ELR (cell line): ENCODE data around the gene COBL.

ENCODE experiments used
- DNase-seq: peaks from one replicate; pipeline ENCODE4 v3.0.0-alpha.2; 2015; ENCODE audit warnings: low read depth

Gene COBL

DNA sequence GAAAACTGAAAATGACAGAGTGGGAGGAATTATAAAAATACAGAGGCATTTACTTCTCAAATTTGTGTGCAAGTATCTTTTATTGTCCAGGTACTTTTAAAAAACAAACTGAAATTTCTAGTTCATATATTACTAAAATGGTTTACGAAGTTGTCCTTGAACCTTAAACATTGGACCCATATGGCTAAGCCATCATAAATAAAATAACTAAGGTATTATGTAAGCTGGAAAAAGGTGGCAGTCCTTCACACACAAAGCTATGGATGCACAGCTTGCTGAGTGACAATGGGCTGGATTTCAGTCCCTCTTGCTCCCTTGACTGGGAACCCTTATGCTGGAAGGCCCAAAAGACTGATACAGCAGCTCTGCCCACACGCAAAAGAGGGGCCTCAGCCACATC lies 66.1 kb downstream of the COBL start:
- no peak for DNase-seq

DNA sequence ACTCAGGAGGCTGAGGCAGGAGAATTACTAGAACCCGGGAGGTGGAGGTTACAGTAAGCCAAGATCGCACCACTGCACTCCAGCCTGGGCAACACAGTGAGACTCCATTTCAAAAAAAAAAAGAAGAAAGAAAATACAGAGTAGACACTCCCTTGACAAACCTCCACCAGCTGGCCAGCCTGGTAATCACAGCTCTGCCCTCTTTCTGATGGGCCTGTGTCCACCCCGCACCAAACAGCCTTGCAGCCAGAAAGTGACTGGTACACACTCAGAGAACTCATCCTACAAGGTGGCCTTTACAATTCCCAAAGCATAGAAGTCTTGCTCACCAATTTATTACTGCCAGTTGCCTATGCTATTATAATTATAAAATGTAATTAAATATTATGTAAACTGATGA lies 66.6 kb downstream of the COBL start:
- DNase-seq = no peak

DNA sequence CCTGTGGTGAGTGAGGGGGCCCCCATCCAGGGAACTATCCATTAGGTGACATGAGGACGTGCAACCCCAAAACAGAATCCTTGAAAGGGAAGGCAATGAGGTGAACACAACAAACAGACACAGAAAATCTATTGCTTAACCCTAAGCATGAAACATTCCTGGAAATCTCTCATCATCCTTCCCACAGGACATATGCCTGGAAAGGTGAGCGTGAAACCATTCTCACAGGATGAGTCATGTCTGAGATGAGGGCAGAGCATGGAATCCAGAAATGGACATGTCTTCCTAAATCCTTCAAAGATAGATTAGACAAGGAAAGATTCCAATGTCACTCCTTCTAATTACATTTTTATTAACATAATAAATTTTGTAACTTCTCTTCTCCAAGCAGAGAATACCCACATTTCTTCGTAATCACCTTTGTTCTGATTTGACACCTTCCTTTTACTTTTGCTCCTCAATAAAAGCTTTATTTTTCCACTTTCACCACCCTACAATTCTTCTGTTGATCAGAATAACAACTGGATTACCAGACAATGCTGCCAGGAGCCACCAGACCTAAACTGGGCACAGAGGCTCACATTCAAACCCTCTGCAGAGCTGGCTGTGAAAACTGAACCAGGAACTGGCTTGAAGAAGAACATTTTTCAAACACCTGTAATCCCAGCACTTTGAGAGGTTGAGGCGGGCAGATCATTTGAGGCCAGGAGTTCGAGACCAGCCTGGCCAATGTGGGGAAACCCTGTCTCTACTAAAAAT lies 67.2 kb downstream of the COBL start:
- DNase-seq = no peak

DNA sequence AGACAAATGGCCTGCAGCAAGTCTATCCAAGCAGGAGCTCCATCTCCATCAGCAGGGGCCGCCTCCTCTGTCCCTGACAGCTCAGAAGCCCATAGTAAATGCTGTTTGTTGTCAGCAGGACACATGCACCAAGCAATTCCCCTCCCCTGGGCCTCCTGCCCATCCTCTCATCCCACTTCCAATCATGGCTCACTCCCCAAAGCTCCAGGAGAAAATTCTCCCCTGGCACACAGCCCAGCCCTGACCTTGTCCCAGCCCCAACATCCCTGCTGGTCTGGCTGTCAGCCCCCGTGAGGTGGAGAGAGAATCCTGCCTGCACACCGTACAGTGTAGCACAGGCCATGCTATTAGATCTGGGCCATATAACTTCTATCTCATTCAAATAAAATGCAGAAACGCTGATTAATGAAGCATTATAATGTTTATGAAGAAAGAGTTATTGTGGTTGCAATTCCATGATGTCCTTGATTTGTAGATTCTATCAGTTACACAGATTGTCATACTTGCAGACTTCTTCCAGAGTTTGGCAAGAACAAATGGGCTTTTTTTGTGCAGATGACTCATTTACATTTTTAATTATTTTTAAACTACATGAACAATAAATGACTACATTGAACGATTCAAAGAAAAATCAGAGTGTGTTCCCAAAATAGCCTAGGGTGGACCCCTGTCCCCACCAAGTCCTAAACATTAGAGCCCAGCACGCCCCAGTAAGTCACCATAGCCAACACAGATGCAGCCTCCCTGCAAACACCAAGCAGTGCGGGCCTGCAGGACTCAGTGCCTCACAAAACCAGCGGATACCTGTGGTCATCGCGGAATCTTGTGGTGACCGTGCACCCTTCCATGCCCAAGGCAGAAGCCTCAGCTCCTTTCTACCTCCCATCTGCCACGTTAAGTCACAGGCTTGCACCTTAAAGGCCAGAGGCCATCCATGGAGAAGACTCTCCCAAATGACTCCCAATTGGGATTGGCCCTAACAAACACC lies 70.1 kb downstream of the COBL start:
- DNase-seq = no peak

DNA sequence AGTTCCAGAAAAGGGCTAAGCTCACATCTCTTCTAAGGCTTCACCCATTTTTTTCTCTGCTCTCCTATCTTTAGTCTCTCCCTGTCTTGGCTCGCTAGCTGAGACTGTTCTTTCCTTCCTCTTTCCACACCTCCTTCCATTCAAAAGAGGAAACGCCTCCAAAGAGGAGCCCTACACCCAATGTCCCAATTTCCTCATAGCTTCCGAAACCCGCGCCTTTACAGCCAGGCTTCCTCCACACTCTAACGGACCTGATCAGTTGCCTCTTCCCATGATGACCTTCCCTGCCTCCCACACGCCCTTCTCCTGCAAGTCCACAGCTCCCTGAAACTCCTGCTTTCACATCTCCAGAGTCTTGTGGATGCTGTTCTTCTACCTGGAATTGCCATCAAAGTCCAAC lies 71.7 kb downstream of the COBL start:
- DNase-seq = no peak

DNA sequence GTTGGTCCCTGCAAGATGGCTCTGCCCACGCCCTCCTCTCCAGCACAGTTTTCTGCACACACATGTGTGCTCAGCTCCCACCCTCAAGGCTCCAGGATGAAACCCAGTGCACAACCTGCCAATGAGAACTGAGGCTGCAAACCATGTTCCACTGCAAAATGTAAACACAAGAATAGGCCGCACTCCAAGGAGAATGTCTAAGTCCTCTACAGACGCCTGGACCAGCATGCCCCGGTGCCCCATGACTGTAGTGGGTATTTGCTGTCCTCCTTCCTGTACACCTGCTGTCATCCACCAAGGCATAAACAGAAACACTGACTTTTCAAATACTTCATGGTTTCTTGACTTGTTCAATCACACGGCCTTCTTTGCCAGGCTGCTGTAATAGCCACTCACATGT lies 72.6 kb downstream of the COBL start:
- no peak for DNase-seq

DNA sequence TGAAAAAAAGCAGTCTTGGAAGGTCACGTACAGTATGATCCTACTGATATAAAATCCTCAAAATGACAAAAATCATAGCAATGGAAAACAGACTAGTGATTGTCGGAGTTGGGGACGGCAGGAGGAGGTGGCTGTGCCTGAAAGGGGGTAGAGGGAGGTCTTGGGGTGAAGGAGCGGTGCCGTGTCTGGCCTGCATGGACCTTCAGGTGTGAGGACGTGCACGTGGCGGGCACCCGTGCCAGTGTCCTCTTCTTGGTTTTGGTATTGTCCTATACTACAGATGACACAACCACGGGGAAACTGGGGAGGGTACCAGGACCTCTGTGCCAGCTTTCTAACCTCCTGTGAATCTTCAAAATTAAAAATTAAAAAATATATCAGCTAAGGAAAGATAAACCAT lies 73.0 kb downstream of the COBL start:
- no peak for DNase-seq

DNA sequence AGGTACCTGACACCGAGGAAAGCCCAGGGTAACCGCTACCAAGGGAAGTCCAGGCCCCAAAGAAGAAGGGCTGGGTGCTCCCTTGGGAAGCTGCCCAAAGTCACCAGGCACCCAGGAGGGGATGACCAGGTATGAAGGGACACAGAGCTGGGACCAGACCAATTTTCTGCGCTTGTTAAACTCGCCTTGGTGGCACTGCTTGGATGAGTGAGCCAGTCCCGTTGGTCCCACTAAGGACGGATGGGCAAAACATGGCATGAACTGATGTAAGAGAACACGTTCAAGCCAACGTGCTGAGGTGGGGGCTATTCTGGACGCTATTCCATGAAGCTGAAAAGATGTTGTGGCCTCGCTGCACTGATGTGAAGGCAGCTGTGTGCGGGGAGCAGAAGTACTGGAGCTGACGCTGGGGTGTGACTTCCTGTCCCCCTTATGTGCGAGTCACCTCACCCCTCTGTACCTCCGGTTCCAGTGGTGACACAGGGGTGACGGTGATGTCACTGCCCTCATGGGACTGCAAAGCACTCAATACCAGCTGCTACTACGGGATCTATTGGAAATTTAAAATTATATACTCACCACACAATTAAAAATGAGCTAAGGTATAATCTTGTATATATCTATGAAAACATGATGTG lies 73.6 kb downstream of the COBL start:
- no peak for DNase-seq

DNA sequence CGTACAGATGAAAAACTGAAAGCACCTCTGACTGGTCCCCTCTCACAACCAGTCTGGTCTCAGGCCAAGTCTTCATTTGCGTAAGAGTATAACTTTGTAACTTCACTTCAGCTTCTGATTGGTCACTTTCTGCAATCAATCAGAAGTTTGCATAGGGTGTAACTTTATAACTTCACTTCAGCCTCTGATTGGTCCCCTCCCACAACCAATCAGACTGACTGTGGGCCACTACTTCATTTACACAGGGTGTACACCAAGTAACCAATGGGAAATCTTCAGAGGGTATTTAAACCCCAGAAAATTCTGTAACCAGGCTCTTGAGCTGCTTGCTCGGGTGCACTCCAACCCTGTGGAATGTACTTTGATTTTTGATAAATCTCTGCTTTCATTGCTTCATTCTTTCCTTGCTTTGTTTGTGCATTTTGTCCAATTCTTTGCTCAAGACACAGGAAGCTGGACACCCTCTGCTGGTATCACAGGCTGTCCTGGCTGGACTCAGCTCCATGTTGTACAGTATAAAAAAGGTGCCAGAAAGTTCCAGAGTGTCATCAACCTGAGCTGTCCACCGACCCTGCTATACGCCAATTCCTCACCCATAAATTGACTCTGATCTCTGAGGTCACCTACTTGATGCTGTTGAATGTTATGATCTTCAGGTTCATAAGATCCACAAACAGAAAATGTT lies 74.5 kb downstream of the COBL start:
- DNase-seq = no peak

DNA sequence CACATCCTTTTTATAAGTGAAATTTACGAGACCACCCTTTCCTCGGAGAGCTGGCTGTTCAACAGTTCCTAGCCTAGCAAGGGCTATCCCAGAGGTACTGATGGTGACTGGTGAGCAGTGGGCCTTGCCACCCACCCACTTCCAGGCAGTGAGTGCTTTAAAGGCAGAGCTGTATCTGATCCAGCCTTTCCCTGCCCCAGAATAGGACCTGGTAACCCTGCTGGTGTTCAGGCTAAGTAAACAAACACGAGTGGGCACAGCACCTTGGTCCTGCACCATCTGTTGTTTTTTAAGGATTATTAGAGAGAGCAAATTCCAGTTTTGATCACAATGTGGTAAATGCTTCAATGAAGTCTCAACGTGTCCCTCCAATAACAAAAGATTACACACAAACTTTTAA lies 75.7 kb downstream of the COBL start:
- no peak for DNase-seq

DNA sequence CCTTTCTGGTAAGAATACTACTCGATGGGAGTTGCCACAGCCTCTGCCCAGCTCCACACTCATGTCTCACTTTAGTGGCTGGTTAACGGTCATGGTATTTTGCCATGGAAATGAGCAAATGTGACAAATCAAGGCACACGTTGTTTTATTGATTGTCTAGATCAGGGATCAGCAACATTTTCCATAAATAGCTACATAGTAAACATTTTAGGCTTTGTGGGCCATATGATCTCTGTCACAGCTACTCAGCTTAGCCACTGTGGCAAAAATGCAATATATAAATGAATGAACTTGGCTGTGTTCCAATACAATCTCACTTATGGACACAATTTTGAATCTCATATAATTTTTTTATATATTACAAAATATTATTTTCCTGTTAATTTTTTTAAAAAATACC lies 76.9 kb downstream of the COBL start:
- no peak for DNase-seq

DNA sequence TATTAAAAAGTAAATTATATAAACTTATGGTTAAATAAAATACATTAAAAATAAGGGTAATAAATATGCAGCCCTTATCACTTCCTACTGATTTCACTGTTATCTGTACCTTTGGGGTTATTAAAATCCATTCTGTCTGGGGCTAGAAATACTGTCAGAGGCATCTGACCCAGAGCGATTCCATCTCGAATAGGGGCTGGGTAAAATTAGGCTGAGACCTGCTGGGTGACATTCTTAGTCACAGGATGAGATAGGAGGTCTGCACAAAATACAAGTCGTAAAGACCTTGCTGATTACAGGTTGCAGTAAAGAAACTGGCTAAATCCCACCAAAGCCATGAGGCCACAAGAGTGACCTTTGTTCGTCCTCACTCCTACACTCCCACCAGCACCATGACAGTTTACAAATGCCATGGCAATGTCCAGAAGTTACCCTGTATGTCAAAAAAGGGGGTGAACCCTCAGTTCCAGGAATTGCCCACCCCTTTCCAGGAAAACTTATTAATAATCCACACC lies 77.6 kb downstream of the COBL start:
- DNase-seq = no peak

DNA sequence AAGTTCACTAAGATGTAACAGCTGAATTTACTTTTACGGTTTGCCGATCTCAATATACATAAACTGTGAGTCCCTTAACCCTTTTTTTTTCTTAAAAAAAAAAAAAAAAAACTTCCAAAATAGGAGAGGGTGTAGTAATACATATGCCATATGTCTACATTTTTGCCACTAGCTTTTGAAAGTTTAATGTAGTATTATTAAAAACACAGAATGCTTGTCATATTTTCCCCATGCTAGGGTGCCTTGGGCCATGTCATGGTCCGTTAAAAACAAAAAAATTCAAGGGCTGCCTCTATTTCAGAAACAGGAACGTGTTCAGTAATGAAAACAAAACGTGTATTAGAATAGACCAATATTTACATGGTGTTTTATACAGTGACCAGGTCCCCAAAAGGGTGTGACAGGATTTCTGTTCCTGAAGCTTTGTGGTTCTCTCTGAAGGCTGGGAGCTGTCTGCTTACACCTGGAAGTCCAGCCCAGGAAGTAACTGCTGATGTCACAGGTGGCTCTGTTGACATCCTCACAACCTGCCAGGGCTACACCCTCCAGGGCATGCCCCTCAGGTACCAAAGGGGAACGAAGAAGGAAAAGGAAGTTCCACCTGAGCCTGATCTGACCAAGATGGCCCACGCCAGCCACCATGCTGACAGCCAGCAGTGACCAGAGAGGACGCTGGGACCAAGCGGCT lies 79.0 kb downstream of the COBL start:
- DNase-seq = no peak

DNA sequence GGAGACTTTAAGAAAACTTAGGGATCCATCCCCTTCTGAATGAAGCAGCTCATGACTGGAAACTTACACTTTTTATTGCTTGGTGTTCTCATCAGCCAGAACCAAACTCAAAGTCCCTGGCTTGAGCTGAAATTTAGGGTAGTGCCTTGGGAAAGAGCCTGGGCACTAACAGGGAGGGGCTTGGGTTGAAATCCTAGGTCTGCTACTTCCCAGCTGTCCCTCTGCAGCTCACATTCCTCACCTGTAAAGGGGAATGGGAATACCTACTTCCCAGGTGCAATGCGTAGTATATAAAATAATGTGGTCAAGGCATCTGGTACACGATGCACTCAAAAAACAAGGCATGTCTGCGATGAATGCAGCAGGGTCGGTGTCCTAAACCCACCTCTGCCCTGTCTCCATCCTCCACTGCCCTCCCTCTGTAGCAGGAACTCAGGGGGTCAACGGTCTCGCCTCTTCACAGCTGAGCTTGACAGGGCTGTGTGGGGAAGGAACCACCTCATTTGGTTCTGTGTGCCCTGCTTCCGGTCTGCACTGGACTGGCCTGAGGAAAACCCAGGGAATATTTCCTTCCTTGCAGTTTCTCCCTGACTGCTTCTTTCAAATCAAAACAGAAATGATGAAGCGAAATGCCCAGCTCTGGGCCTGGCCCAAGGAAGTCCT lies 80.0 kb downstream of the COBL start:
- DNase-seq = no peak

DNA sequence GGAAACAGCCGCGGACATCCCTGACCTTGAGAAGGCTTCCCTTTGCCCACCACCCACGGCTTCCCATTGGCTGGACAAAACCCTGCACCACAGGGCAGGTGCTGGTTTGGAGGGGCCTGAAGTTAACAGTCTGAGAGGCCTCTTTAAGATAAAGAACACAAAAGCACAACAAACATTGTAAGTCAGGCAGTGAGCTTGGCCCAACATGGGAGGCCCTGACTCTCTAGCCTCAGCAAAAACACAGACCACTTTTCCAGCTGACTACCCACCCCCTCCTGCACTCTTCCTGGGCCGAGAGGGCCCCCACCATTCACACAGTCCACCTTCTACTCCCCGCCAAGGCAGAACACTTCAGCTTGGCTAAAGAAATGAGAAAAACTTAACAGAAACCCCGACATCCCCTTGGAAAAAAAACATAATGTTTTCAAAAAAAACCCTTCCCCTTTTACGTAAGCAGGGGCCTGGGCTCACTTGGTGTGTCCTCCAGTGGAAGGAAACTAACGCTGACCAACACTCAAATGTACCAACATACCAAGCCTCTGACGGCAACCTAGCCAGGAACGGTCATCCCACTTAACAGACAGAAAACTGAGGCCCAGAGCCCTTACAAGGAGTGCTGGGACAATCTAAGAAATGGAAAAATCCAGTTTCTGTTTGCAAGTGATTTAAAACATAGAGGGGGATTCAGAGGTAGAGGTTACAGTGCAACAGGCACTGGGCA lies 80.9 kb downstream of the COBL start:
- DNase-seq = no peak

DNA sequence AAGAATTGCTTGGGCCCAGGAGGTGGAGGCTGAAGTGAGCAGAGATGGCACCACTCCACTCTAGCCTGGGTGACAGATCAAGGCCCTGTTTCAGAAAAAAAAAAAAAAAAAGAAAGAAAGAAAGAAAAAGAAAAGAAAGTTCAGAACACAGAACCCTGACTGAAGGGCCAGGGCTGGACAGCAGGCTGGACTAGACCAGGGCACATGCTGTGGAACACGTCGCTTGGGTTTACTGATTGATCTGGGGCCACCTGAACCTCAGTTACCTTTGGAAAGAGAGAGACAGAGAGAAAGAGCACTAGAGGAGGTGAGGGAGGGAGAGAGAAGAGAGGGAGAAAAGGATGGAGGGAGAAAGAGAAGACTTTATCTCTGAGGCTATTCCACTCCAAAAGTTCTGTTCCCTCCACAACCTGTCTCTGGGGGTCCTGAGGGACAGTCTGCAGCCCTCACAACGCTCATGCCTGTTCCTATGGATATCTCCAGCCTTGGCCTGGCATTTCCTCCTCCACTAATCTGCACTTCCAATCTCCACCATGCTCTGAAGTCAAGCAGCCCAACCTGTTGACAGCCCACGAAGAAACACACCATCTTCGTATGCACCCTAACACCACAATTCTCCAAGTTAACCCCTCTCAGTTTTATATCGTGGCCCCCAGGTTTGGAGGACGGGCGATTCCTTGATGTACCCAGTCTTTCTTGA lies 81.8 kb downstream of the COBL start:
- DNase-seq = no peak

DNA sequence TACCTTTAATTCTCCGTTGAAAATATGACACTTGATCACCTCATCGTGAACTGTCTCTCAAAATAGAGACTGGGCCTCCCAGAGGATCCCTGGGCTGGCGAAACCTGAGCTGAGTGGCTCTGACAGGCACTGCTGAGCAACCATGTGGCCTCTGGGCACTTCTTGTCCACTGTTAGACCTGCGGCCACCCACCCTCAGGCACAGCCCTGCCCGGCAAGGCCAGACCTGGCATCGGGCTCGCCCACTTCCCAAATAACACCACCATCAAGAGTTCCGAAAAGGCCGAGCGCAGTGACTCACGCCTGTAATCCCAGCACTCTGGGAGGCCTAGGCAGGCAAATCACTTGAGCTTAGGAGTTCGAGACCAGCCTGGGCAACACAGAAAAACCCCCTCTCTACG lies 82.5 kb downstream of the COBL start:
- DNase-seq = no peak

DNA sequence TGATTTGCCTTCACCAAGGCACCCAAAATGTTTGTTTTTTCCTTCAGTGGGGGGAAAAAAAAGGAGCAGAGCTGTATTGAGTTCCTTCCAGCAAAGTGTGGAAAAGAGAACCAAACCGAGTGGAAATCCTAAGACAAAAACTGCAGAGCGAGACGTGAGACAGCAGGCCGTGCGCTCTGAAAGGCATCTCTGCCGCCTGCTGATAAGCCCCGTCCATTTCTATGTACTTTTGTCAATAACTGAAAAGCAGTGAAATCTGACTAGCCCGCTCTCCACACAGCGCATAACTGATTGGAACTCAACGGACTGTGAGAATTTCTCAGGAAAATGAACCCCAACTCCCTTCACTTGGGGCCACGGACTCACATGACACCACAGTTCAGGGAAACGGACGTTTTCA lies 83.2 kb downstream of the COBL start:
- no peak for DNase-seq

DNA sequence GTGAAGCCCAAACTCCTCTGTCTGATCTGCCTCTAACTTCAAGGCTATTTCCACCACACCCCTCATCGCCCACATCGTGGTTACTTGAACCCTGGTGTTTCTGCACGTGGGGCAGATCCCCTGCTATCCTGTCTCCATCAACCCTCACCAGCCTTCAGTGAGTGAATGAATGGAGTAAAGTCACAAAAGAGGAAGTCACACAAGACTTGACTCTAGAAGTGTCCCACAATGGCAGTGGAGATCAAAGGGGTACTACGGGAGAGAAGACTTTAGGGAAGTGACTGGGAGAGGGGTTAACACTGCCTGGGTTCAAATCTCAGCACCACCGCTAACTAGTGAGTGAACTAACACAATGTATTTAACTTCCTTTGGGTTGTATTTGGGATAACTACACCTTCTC lies 85.9 kb downstream of the COBL start:
- no peak for DNase-seq

DNA sequence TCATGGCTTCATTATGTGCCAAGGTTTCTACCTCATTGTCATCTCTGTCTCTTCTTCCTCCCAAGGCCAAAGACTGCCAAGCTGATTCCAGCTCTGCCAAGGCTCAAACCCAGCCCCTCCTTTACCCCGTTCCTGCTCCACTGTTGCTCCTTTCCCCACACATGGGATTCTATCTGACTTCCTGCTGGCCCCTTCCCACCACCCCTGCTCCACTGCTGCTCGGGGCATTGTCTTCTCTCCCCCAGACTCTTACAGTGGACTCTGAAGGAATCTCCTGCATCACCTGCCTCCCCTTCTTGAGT lies 86.3 kb downstream of the COBL start:
- no peak for DNase-seq
